ENCODE results near the gene PGRMC1. TPM values are rescaled to one million over a fixed set of nuclear protein-coding genes. Genes with fewer than 3 reads are reported as not detected.
"Not testable (repeated sequence)": the region's sequence is repeated elsewhere in the genome, so short reads cannot be mapped to it uniquely, and the experiment has no call there.

PGRMC1 gene
- polyA plus RNA-seq, 1 of the 3 experiments (the other 2 are of a cell fraction) = 65.3 TPM

- Histone ChIP-seq H2AFZ (ENCODE audit: low read depth) (no peak overlapping the region), H3K4me3 (ENCODE audit: low read depth in 2 of 2, low read length in 1 of 2) (no peak overlapping the region), H3K9ac (no peak overlapping the region), H3K27me3 (ENCODE audit: insufficient read depth) (peaks cover 53% of the 10 kb centered on the region), H3K9me3 (no peaks in the 10 kb centered on the region), H3F3A (replicated peaks; ENCODE audit: insufficient read depth) (no peaks in the 10 kb centered on the region), H3K27ac (ENCODE audit: low read depth in 2 of 2, low read length in 1 of 2) (no peak overlapping the region), H3K4me2 (no peak overlapping the region), H3K36me3 (replicated peaks in 1 of 2; ENCODE audit: control insufficient read depth in 1 of 2, insufficient read depth in 2 of 2, low read length in 1 of 2) (no peaks in the 10 kb centered on the region), H4K20me1 (ENCODE audit: insufficient read depth) (no peaks in the 10 kb centered on the region), H3K4me1 (ENCODE audit: control insufficient read depth in 1 of 2, insufficient read depth in 2 of 2, low read depth in 1 of 2, low read length in 1 of 2) (no peaks in the 10 kb centered on the region), H3K79me2 (ENCODE audit: insufficient read depth) (no peaks in the 10 kb centered on the region), H3K9me2 (no peaks in the 10 kb centered on the region)
- TF ChIP-seq SMC3 (IDR thresholded peaks at IDR 0.05; ENCODE audit: low read depth, low read length) (no peak), RFX5 (IDR thresholded peaks at IDR 0.05; ENCODE audit: low read length) (no peak), SIN3A (IDR thresholded peaks at IDR 0.05; ENCODE audit: borderline replicate concordance, low read depth, low read length) (no peak), RCOR1 (IDR thresholded peaks at IDR 0.05; ENCODE audit: low read length) (no peak), TEAD4 (IDR thresholded peaks at IDR 0.05; ENCODE audit: borderline replicate concordance, insufficient read depth) (no peak), FOXM1 (IDR thresholded peaks at IDR 0.05; ENCODE audit: low read depth) (no peak), TCF12 (IDR thresholded peaks at IDR 0.05) (no peak), EZH2phosphoT487 (IDR thresholded peaks at IDR 0.05; ENCODE audit: borderline replicate concordance, low read depth) (no peak), GABPA (IDR thresholded peaks at IDR 0.05; ENCODE audit: low read depth) (no peak), REST (IDR thresholded peaks at IDR 0.05; ENCODE audit: low read depth, low read length) (no peak), PBX3 (IDR thresholded peaks at IDR 0.05) (no peak)
- 21% methylated on average over 11 of the region's 37 CpGs for WGBS (ENCODE audit: low lambda C conversion rate)
- no peak for DNase-seq
- ChIA-PET CTCF (interaction anchor here (0.9 kb wide), 1 partner anchor 90 kb away, joined by 4 read pairs; no protein-coding TSS in a partner anchor), POLR2A (no interaction called here)
Measured at GRCh38 chrX:119208401-119209057, 27.6 kb upstream of the PGRMC1 start.

GRCh38 chrX:119210931-119211648, 25.0 kb upstream of the PGRMC1 start:
- H3K4me3 ChIP-seq (ENCODE audit: low read depth in 2 of 2, low read length in 1 of 2); H2AFZ ChIP-seq (ENCODE audit: low read depth); CTCF ChIA-PET; H3K9ac ChIP-seq; H3K4me2 ChIP-seq; H3K9me3 ChIP-seq; H3K79me2 ChIP-seq (ENCODE audit: insufficient read depth); H3K4me1 ChIP-seq (ENCODE audit: control insufficient read depth in 1 of 2, insufficient read depth in 2 of 2, low read depth in 1 of 2, low read length in 1 of 2); H3K36me3 ChIP-seq (replicated peaks in 1 of 2; ENCODE audit: control insufficient read depth in 1 of 2, insufficient read depth in 2 of 2, low read length in 1 of 2); POLR2A ChIA-PET; DNase-seq; H4K20me1 ChIP-seq (ENCODE audit: insufficient read depth); H3F3A ChIP-seq (replicated peaks; ENCODE audit: insufficient read depth); H3K9me2 ChIP-seq; H3K27ac ChIP-seq (ENCODE audit: low read depth in 2 of 2, low read length in 1 of 2): not testable (repeated sequence)
- peaks cover 45% of the 10 kb centered on the region for H3K27me3 ChIP-seq (ENCODE audit: insufficient read depth)
- 30% methylated on average over 12 of the region's 30 CpGs for WGBS (ENCODE audit: low lambda C conversion rate)
